GM13977 (cell line): ENCODE results near the gene RAB44.
A peak's percentile ranks its signal among the peaks of the same experiment; 100 is the strongest.

ENCODE experiments used
- DNase-seq: peaks from one replicate; pipeline ENCODE4 v3.0.0; 2012; ENCODE audit warnings: low spot score
- CTCF ChIP-seq: IDR thresholded peaks from 2 replicates; pipeline ENCODE4 v1.5.1; 2012; ENCODE audit warnings: mild to moderate bottlenecking, control low read depth; ENCODE audit not compliant: insufficient read depth; ENCODE audit errors: extremely low read depth, missing control alignments
- in situ Hi-C: fragments of 300-500 bp; cut with MboI; formaldehyde crosslinking; loops from one replicate; pipeline ENCODE4 v1.12.0; 2022; ENCODE audit warnings: low sequenced_read_pairs, low pct_unique_long_range_greater_than_20kb, mixed read lengths, inconsistent platforms; ENCODE audit not compliant: unreplicated experiment

RAB44 gene

GRCh38 chr6:36762123-36762522 lies 64.5 kb downstream of the RAB44 start:
- no peak for TF ChIP-seq CTCF
- in situ Hi-C loops, result loop anchor here (25.0 kb wide), 1 partner anchor 450 kb away; no protein-coding TSS in a partner anchor
- no peak for DNase-seq

GRCh38 chr6:36765190-36765589 lies 67.6 kb downstream of the RAB44 start:
- in situ Hi-C loops, result loop anchor here (25.0 kb wide), 1 partner anchor 447 kb away; no protein-coding TSS in a partner anchor
- no peak for DNase-seq
- TF ChIP-seq CTCF, result no peak

GRCh38 chr6:36765594-36766398 lies 68.2 kb downstream of the RAB44 start:
- in situ Hi-C loops, result loop anchor here (25.0 kb wide), 1 partner anchor 447 kb away; no protein-coding TSS in a partner anchor
- peak; percentile 98 for TF ChIP-seq CTCF
- peak; percentile 87 for DNase-seq

GRCh38 chr6:36766399-36766945 lies 68.8 kb downstream of the RAB44 start:
- in situ Hi-C loops, result loop anchor here (25.0 kb wide), 1 partner anchor 446 kb away; no protein-coding TSS in a partner anchor
- no peak for TF ChIP-seq CTCF
- no peak for DNase-seq

- no peak for DNase-seq
- TF ChIP-seq CTCF, result no peak
- in situ Hi-C loops, result loop anchor here (25.0 kb wide), 1 partner anchor 443 kb away; no protein-coding TSS in a partner anchor
Observed at GRCh38 chr6:36769183-36769675, 71.6 kb downstream of the RAB44 start.

GRCh38 chr6:36769676-36770499 lies 72.3 kb downstream of the RAB44 start:
- in situ Hi-C loops, result loop anchor here (10.0 to 25.0 kb wide), 2 partner anchors 245 to 442 kb away; no protein-coding TSS in a partner anchor
- no peak for DNase-seq
- no peak for TF ChIP-seq CTCF
